ENCODE results near the gene TMC2. TPM values are rescaled to one million over a fixed set of nuclear protein-coding genes. Genes with fewer than 3 reads are reported as not detected.

TMC2 gene
- total RNA-seq, 2 donors from 2014 or later, result 0.26 TPM; not detected in 1

- no peak for ATAC-seq
- H3K27ac ChIP-seq, result no peak overlapping the region
Observed at GRCh38 chr20:2626853-2627541, 90.6 kb downstream of the TMC2 start.

GRCh38 chr20:2631228-2631627, 94.9 kb downstream of the TMC2 start:
- no peaks in the 10 kb centered on the region for H3K36me3 ChIP-seq (replicated peaks in 1 of 2; ENCODE audit: insufficient read depth in 1 of 2, low read depth in 2 of 2)
- intact Hi-C loops (cut with DNase I), result no loop called here
- no peak overlapping the region for H3K27ac ChIP-seq
- DNase-seq, result no peak
- H3K4me1 ChIP-seq, result peaks cover 11% of the 10 kb centered on the region
- TF ChIP-seq CTCF (IDR thresholded peaks at IDR 0.05) (no peak), POLR2A (IDR thresholded peaks at IDR 0.05) (no peak)
- H3K4me3 ChIP-seq, result no peak overlapping the region
- no peaks in the 10 kb centered on the region for H3K9me3 ChIP-seq
- ATAC-seq, result no peak
- 22 to 29% methylated on average over 1 of the region's 1 CpG for WGBS, 2 donors
- no peaks in the 10 kb centered on the region for H3K27me3 ChIP-seq

More at GRCh38 chr20:2626853-2627541, 90.6 kb downstream of the TMC2 start:
- DNase-seq, result peak in 1 of 4 donors; percentile 5
- Histone ChIP-seq H3K4me1 (no peaks in the 10 kb centered on the region), H3K9me3 (no peaks in the 10 kb centered on the region), H3K36me3 (replicated peaks in 1 of 2; ENCODE audit: insufficient read depth in 1 of 2, low read depth in 2 of 2) (no peaks in the 10 kb centered on the region), H3K27me3 (no peaks in the 10 kb centered on the region), H3K4me3 (no peak overlapping the region)
- TF ChIP-seq CTCF (IDR thresholded peaks at IDR 0.05) (no peak), POLR2A (IDR thresholded peaks at IDR 0.05) (no peak)
- WGBS, 2 donors, result 60% methylated on average over 9 of the region's 9 CpGs
- intact Hi-C loops (cut with DNase I), result no loop called here

DNA sequence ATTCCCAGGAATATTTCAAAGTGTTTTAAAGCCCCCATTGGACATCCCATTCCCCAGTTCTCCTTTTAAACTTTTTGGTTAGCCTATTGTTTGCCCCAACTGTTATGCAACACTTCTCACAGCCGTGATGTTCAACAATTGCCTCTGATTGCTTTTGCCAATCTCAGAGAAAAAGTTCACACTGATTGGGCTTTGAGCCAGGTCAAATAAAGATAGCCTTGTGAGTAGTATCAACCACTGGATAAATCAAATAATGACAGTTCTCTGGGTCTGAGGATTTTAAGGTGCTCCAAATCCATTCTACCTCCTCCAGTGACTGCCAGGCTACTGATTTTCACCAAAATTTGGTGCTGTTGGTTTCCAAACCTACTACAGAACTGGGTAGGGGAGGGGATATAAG, 97.0 kb downstream of the TMC2 start:
- no peaks in the 10 kb centered on the region for H3K9me3 ChIP-seq
- H3K36me3 ChIP-seq (replicated peaks in 1 of 2; ENCODE audit: insufficient read depth in 1 of 2, low read depth in 2 of 2), result no peaks in the 10 kb centered on the region
- H3K27me3 ChIP-seq, result no peaks in the 10 kb centered on the region
- 0 to 3% methylated on average over 1 of the region's 1 CpG for WGBS, 2 donors
- DNase-seq (peak in 1 of 4 donors; percentile 46), ATAC-seq (peak; percentile 21)
- peaks cover 11% of the 10 kb centered on the region for H3K4me1 ChIP-seq
- TF ChIP-seq POLR2A (IDR thresholded peaks at IDR 0.05) (no peak), CTCF (IDR thresholded peaks at IDR 0.05) (no peak)
- H3K27ac ChIP-seq, result no peak overlapping the region
- H3K4me3 ChIP-seq, result no peak overlapping the region
- intact Hi-C loops (cut with DNase I), result no loop called here

- no peaks in the 10 kb centered on the region for H3K36me3 ChIP-seq (replicated peaks in 1 of 2; ENCODE audit: insufficient read depth in 1 of 2, low read depth in 2 of 2)
- ATAC-seq, result no peak
- TF ChIP-seq CTCF (IDR thresholded peaks at IDR 0.05), result no peak
- H3K27ac ChIP-seq, result no peak overlapping the region
- DNase-seq, result no peak
- 64 to 80% methylated on average over 6 of the region's 6 CpGs for WGBS, 2 donors
- no peaks in the 10 kb centered on the region for H3K27me3 ChIP-seq
- no peaks in the 10 kb centered on the region for H3K9me3 ChIP-seq
- intact Hi-C loops (cut with DNase I), result no loop called here
- no peak overlapping the region for H3K4me3 ChIP-seq
- H3K4me1 ChIP-seq, result peaks cover 11% of the 10 kb centered on the region
Observed at GRCh38 chr20:2637246-2637645, 100.9 kb downstream of the TMC2 start.

- TF ChIP-seq CTCF (IDR thresholded peaks at IDR 0.05), result no peak
- no peak for TF ChIP-seq POLR2A (IDR thresholded peaks at IDR 0.05)
- Histone ChIP-seq H3K27ac (no peak overlapping the region), H3K4me1 (no peaks in the 10 kb centered on the region), H3K27me3 (no peaks in the 10 kb centered on the region), H3K36me3 (replicated peaks in 1 of 2; ENCODE audit: insufficient read depth in 1 of 2, low read depth in 2 of 2) (no peaks in the 10 kb centered on the region), H3K9me3 (no peaks in the 10 kb centered on the region), H3K4me3 (no peak overlapping the region)
- intact Hi-C loops (cut with DNase I), result loop anchor here (10.0 kb wide), 1 partner anchor 115 kb away; no protein-coding TSS in a partner anchor
- WGBS, 2 donors, result 0 to 57% methylated on average over 1 of the region's 1 CpG
- DNase-seq (no peak), ATAC-seq (no peak)
Observed at GRCh38 chr20:2640260-2640659, 103.9 kb downstream of the TMC2 start.
